Suprapubic skin (tissue), 4 donors: ENCODE measurements around the gene PCBP3.

Source experiments
- CTCF ChIP-seq, 2 donors: fragments of 200-600 bp in 1 of 2; fragments of 450-650 bp in 1 of 2; sonication (generic) in 1 of 2; IDR thresholded peaks; one replicate each; pipeline ENCODE4 v1.5.1; 2016 to 2019; ENCODE audit warnings: antibody characterized with exemption in 2 of 2, mild to moderate bottlenecking in 1 of 2, moderate library complexity in 1 of 2
- EP300 ChIP-seq: sonication (generic); formaldehyde crosslinking; IDR thresholded peaks from one replicate; pipeline ENCODE4 v1.6.1; 2017; ENCODE audit warnings: antibody characterized with exemption
- POLR2A ChIP-seq, 2 donors: fragments of 450-650 bp; IDR thresholded peaks; one replicate each; pipeline ENCODE4 v1.6.1; 2017; ENCODE audit warnings: antibody characterized with exemption in 2 of 2, mild to moderate bottlenecking in 2 of 2, moderate library complexity in 2 of 2
- POLR2AphosphoS5 ChIP-seq, 3 donors: sonication (generic); formaldehyde crosslinking; IDR thresholded peaks; one replicate each; pipeline ENCODE4 v1.6.1; 2017; ENCODE audit warnings: antibody characterized with exemption in 3 of 3

DNA sequence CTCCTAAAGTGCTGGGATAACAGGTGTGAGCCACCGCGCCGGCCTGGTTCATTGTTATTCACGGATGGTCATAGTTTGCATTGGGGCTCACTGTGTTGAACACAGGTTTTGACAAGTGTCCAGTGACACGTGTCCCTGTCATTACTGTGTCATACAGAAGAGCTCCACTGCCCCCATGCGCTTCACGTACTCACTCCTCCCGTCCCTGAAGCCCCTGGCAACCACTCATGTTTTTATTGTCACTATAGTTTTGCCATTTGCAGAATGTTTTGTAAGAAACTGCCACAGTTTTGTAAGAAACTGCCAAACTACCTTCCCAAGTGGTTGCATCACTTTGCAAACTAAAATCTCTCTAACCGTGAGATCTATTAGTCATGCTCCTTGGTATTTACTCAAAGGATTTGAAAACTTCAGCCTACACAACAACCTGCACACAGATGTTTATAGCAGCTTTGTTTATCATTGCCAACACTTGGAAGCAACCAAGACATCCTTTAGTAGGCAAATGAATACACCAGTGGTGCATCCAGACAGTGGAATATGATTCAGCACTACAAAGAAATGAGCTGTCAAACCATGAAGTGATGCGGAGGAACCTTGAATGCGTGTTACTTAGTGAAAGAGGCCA lies 174.9 kb downstream of the PCBP3 start:
- TF ChIP-seq CTCF (IDR thresholded peaks at IDR 0.05): no peak
- no peak for TF ChIP-seq POLR2A (IDR thresholded peaks at IDR 0.05)
- no peak for TF ChIP-seq EP300
- TF ChIP-seq POLR2AphosphoS5 (IDR thresholded peaks at IDR 0.05): no peak
